Common myeloid progenitor, CD34-positive (primary cell): ENCODE results near the gene SHF.

Experiments
- CTCF ChIA-PET: fragments of 350-600 bp; sonication (Branson Sonifier 250); formaldehyde crosslinking; loops from one replicate; lab custom pipeline; 2021; ENCODE audit warnings: antibody characterized with exemption; lab: Charles Lee
- POLR2A ChIA-PET: fragments of 350-600 bp; sonication (Branson Sonifier 250); formaldehyde crosslinking; loops from one replicate; lab custom pipeline; 2021; ENCODE audit warnings: antibody characterized with exemption; lab: Charles Lee
- DNase-seq, 3 donors: peaks; one replicate each; pipeline versions ENCODE4 v3.0.0 to v3.0.0-alpha.2; 2013
- H3K27ac ChIP-seq, 2 experiments: 1 replicate in 1 of 2; 2 replicates in 1 of 2; pipeline ENCODE4 v1.7.0; 2013; ENCODE audit warnings: inconsistent platforms in 2 of 2, low read length in 2 of 2, mild to moderate bottlenecking in 2 of 2, low read depth in 1 of 2, moderate library complexity in 1 of 2; ENCODE audit not compliant: severe bottlenecking in 2 of 2, insufficient read depth in 1 of 2, poor library complexity in 1 of 2
- H3K27me3 ChIP-seq, 5 experiments: replicated peaks in 2 of 5; 1 replicate in 3 of 5; 2 replicates in 2 of 5; pipeline versions ENCODE4 v1.6.1 to v1.7.0; 2013; ENCODE audit warnings: low read length in 4 of 5, mild to moderate bottlenecking in 2 of 5, moderate library complexity in 2 of 5, inconsistent platforms in 1 of 5; ENCODE audit not compliant: insufficient read depth in 5 of 5, control insufficient read depth in 4 of 5
- H3K36me3 ChIP-seq, 4 experiments: 1 replicate in 2 of 4; 2 replicates in 2 of 4; pipeline versions ENCODE4 v1.6.1 to v1.7.0; 2013; ENCODE audit warnings: low read length in 3 of 4, control low read depth in 1 of 4, mild to moderate bottlenecking in 1 of 4; ENCODE audit not compliant: control insufficient read depth in 4 of 4, insufficient read depth in 4 of 4
- H3K4me1 ChIP-seq, 4 experiments: 1 replicate in 3 of 4; 2 replicates in 1 of 4; pipeline versions ENCODE4 v1.6.1 to v1.7.1; 2013; ENCODE audit warnings: low read length in 3 of 4, mild to moderate bottlenecking in 3 of 4, control low read depth in 1 of 4, inconsistent platforms in 1 of 4, moderate library complexity in 1 of 4; ENCODE audit not compliant: control insufficient read depth in 4 of 4, insufficient read depth in 4 of 4; ENCODE audit errors: control extremely low read depth in 1 of 4
- H3K4me3 ChIP-seq, 7 experiments: 1 replicate in 4 of 7; 2 replicates in 3 of 7; pipeline versions ENCODE4 v1.5.1 to v1.7.0; 2013; ENCODE audit warnings: mild to moderate bottlenecking in 7 of 7, low read length in 6 of 7, moderate library complexity in 6 of 7, inconsistent platforms in 2 of 7, low read depth in 2 of 7, control low read depth in 1 of 7; ENCODE audit not compliant: insufficient read depth in 4 of 7, control insufficient read depth in 1 of 7; ENCODE audit errors: extremely low read depth in 1 of 7
- H3K9me3 ChIP-seq, 5 experiments: 1 replicate in 4 of 5; 2 replicates in 1 of 5; pipeline versions ENCODE4 v1.6.1 to v1.7.1; 2013; ENCODE audit warnings: low read length in 4 of 5, mild to moderate bottlenecking in 2 of 5, inconsistent platforms in 1 of 5, low read depth in 1 of 5, moderate library complexity in 1 of 5; ENCODE audit not compliant: control insufficient read depth in 4 of 5, insufficient read depth in 2 of 5; ENCODE audit errors: control extremely low read depth in 1 of 5
- WGBS: methylation state at CpG from one replicate; pipeline ENCODE4 v1.1.5; 2013; ENCODE audit not compliant: insufficient coverage; 5-methylcytosine and 5-hydroxymethylcytosine counted together

The SHF gene

GRCh38 chr15:45122719-45123118 lies 65.0 kb downstream of the SHF start:
- no peak for DNase-seq
- H3K4me3 ChIP-seq = no peak overlapping the region
- ChIA-PET POLR2A (no interaction called here), CTCF (interaction anchor here (1.4 to 1.7 kb wide), 4 partner anchors 21 to 85 kb away, joined by 3 to 4 read pairs (median 4); no protein-coding TSS in a partner anchor)
- H3K27ac ChIP-seq = no peak overlapping the region
- no peaks in the 10 kb centered on the region for H3K9me3 ChIP-seq
- 94% methylated on average over 7 of the region's 7 CpGs for WGBS
- H3K36me3 ChIP-seq = no peaks in the 10 kb centered on the region
- H3K27me3 ChIP-seq = peaks cover 5 to 52% (median 28%) of the 10 kb centered on the region in 5 experiments
- peaks cover 0 to 6% (median 3%) of the 10 kb centered on the region in 4 experiments for H3K4me1 ChIP-seq

- Histone ChIP-seq H3K27ac (no peak overlapping the region), H3K4me3 (no peak overlapping the region), H3K36me3 (no peaks in the 10 kb centered on the region), H3K9me3 (no peaks in the 10 kb centered on the region), H3K27me3 (peaks cover 2 to 53% (median 34%) of the 10 kb centered on the region in 5 experiments), H3K4me1 (peaks cover 0 to 12% (median 7%) of the 10 kb centered on the region in 4 experiments)
- WGBS = 59% methylated on average over 5 of the region's 9 CpGs
- no peak for DNase-seq
- POLR2A ChIA-PET = no interaction called here
- CTCF ChIA-PET = interaction anchor here (1.0 to 1.7 kb wide), 6 partner anchors 9 to 85 kb away, joined by 3 to 5 read pairs (median 4); no protein-coding TSS in a partner anchor
These were observed 65.9 kb downstream of the SHF start for GRCh38 chr15:45121706-45122417.

- 100% methylated on average over 2 of the region's 3 CpGs for WGBS
- POLR2A ChIA-PET = no interaction called here
- Histone ChIP-seq H3K36me3 (no peaks in the 10 kb centered on the region), H3K27ac (no peak overlapping the region), H3K4me3 (no peak overlapping the region), H3K27me3 (peaks cover 2 to 62% (median 30%) of the 10 kb centered on the region in 5 experiments), H3K4me1 (peaks cover 0 to 20% (median 11%) of the 10 kb centered on the region in 4 experiments), H3K9me3 (no peaks in the 10 kb centered on the region)
- CTCF ChIA-PET = interaction anchor here (1.0 to 1.6 kb wide), 5 partner anchors 8 to 14 kb away, joined by 3 to 5 read pairs (median 3); no protein-coding TSS in a partner anchor
- no peak for DNase-seq
These were observed 66.7 kb downstream of the SHF start for GRCh38 chr15:45121020-45121419.

GRCh38 chr15:45120081-45120972 lies 67.4 kb downstream of the SHF start:
- Histone ChIP-seq H3K27ac (no peak overlapping the region), H3K4me1 (peaks cover 0 to 20% (median 11%) of the 10 kb centered on the region in 4 experiments), H3K27me3 (peaks cover 2 to 65% (median 36%) of the 10 kb centered on the region in 5 experiments), H3K4me3 (no peak overlapping the region), H3K9me3 (no peaks in the 10 kb centered on the region), H3K36me3 (no peaks in the 10 kb centered on the region)
- no peak for DNase-seq
- WGBS = 93% methylated on average over 9 of the region's 10 CpGs
- ChIA-PET CTCF (interaction anchor here (1.1 to 1.6 kb wide), 3 partner anchors 8 to 14 kb away, joined by 3 to 4 read pairs (median 3); no protein-coding TSS in a partner anchor), POLR2A (no interaction called here)

- Histone ChIP-seq H3K36me3 (no peaks in the 10 kb centered on the region), H3K4me1 (peaks cover 0 to 26% (median 15%) of the 10 kb centered on the region in 4 experiments)
- CTCF ChIA-PET = interaction anchor here (1.0 to 1.8 kb wide), 11 partner anchors 7 to 106 kb away, joined by 3 to 13 read pairs (median 5); partner anchors contain the start of genes DUOX1 and DUOXA1
These were observed 68.8 kb downstream of the SHF start for GRCh38 chr15:45118996-45119395.

GRCh38 chr15:45118131-45118588 lies 69.6 kb downstream of the SHF start:
- DNase-seq = peak; percentile 89 to 94 (median 91)
- no peaks in the 10 kb centered on the region for H3K36me3 ChIP-seq
- peaks cover 0 to 34% (median 18%) of the 10 kb centered on the region in 4 experiments for H3K4me1 ChIP-seq
- H3K27ac ChIP-seq = no peak overlapping the region
- peak overlapping the region in 4 of 7 experiments; percentile 10 to 58 (median 56) for H3K4me3 ChIP-seq
- no peaks in the 10 kb centered on the region for H3K9me3 ChIP-seq
- peaks cover 0 to 67% (median 49%) of the 10 kb centered on the region in 5 experiments for H3K27me3 ChIP-seq
- ChIA-PET CTCF (interaction anchor here (0.6 to 1.8 kb wide), 21 partner anchors 8 to 529 kb away, joined by 3 to 13 read pairs (median 4); partner anchors contain the start of genes DUOX1 and DUOXA1), POLR2A (no interaction called here)
- WGBS = 0% methylated on average over 14 of the region's 14 CpGs

More at GRCh38 chr15:45118996-45119395, 68.8 kb downstream of the SHF start:
- no peak for DNase-seq
- H3K9me3 ChIP-seq = no peaks in the 10 kb centered on the region
- H3K27ac ChIP-seq = no peak overlapping the region
- 96% methylated on average over 4 of the region's 5 CpGs for WGBS
- peaks cover 1 to 67% (median 46%) of the 10 kb centered on the region in 5 experiments for H3K27me3 ChIP-seq
- no peak overlapping the region for H3K4me3 ChIP-seq
- POLR2A ChIA-PET = no interaction called here
